ENCODE results near the gene ZNF296.

Gene ZNF296

GRCh38 chr19:45058622-45059159 is 17.6 kb downstream of the ZNF296 start:
- DNase-seq (ENCODE audit: low read depth in 2 of 2) = no peak

DNA sequence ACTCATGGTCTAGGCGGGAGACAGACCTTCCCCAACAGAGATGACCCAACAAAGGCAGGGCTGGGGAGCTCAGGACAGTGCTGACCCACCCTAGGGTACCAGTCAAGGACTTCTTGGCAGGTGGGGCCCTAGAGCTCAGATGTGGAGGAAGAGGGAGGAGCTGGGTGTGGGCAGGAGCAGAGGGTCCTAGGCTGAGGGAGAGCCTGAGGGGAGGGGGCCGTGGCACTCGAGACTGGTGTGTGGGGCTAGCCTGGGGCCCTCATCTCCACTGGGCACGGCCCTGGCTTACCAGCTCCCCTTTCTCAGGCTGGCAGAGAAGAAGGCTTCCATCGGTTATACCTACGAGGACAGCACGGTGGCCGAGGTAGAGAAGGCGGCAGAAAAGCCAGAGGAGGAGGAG is 18.8 kb downstream of the ZNF296 start:
- DNase-seq (ENCODE audit: low read depth in 2 of 2) = no peak

DNA sequence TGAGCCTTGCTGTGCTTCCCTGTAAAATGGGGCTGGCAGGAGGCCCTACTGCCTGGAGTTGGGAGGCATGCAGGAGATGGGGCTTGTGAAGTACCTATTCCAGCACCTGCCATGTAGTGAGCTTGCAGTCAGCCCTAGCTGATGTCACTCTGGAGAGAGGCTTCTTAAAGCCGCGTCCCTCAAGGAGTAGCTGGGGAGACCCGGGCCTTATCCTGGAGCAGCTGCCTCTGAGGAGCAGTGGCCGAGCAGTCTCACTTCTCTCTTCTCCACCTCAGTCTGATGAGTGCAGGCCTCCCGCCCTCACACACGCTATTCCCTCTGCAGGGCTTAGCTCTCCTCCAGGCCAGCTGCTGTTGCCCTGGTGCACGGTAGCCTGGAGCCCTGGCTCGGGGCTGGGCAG is 19.4 kb downstream of the ZNF296 start:
- DNase-seq (ENCODE audit: low read depth in 2 of 2) = no peak

GRCh38 chr19:45051929-45052579 is 24.2 kb downstream of the ZNF296 start:
- DNase-seq (ENCODE audit: low read depth in 2 of 2) = no peak

DNA sequence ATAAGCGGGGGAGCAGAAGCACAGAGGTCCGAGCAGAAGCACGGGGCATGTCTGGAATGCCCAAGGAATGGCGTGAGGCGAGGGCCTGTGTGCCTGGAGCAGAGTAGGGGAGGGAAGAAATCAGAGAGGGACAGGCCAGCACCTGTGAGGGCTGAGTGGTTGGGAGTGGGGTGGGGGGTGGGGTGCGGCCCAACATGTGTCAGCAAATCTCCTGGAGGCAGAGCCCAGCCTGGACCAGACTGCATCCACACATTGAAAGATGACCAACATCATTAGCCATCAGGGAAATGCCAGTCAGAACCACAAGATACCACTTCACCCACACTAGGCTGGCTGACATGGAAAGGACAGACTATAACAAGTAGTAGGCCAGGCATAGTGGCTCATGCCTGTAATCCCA is 26.2 kb downstream of the ZNF296 start:
- DNase-seq (ENCODE audit: low read depth in 2 of 2) = no peak

- DNase-seq (ENCODE audit: low read depth in 2 of 2) = no peak
Measured at GRCh38 chr19:45049073-45049736, 27.1 kb downstream of the ZNF296 start.

- no peak for DNase-seq (ENCODE audit: low read depth in 2 of 2)
Measured at GRCh38 chr19:45047188-45047797, 29.0 kb downstream of the ZNF296 start.

DNA sequence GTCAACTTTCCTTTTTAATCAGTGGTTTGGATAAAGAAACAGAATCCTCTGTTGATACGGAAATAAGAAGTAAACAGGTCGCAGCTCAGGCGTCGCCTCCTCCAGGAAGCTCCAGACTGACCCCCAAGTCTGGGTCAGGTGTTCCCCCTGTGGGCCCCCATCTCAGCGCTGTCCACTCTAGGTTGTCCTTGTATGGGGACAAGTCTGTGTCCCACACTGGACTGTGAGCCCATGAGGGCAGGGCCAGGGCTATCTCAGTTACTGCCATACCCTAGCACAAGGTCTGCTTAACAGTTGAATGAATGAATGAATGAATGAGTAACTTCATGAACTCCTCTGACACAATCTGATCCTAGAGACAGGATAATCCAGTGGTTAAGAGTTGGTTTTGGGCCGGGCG is 29.9 kb downstream of the ZNF296 start:
- no peak for DNase-seq (ENCODE audit: low read depth in 2 of 2)

DNA sequence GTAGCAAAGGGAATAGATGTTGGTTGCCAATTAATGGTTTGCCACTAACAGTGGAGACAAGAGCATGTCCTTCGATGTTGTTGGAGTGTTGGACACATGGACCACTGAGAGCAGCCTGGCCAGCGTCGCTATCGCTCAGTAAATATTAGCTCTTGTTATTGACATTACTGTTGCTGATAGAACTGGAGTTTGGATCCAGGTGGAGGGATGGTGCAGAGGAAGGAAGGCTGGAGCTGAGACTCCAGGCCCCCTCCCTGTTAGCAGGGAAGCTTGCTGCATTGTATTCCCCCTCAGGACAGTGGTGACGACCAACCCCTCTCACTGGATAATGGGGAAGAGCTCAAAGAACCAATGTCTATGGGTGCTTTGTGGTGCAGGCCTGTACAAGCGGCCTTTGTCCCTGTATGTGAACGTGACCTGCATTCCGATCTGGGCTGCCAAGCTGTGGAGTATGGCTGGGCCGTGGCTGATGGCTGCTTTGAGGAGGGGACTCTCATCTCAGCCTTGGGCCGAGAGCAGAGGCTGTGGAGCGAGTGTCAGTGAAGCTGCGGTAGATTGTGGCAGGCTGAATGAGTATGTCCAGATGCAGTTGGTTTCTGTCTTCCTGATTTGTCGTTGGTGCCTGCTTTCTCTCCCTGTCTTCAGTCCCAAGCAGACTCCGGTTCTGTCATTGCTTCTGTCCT is 30.5 kb downstream of the ZNF296 start:
- DNase-seq (ENCODE audit: low read depth in 2 of 2) = no peak

- no peak for DNase-seq (ENCODE audit: low read depth in 2 of 2)
Measured at GRCh38 chr19:45041125-45041524, 35.2 kb downstream of the ZNF296 start.

GRCh38 chr19:45040059-45040771 is 36.1 kb downstream of the ZNF296 start:
- no peak for DNase-seq (ENCODE audit: low read depth in 2 of 2)

DNA sequence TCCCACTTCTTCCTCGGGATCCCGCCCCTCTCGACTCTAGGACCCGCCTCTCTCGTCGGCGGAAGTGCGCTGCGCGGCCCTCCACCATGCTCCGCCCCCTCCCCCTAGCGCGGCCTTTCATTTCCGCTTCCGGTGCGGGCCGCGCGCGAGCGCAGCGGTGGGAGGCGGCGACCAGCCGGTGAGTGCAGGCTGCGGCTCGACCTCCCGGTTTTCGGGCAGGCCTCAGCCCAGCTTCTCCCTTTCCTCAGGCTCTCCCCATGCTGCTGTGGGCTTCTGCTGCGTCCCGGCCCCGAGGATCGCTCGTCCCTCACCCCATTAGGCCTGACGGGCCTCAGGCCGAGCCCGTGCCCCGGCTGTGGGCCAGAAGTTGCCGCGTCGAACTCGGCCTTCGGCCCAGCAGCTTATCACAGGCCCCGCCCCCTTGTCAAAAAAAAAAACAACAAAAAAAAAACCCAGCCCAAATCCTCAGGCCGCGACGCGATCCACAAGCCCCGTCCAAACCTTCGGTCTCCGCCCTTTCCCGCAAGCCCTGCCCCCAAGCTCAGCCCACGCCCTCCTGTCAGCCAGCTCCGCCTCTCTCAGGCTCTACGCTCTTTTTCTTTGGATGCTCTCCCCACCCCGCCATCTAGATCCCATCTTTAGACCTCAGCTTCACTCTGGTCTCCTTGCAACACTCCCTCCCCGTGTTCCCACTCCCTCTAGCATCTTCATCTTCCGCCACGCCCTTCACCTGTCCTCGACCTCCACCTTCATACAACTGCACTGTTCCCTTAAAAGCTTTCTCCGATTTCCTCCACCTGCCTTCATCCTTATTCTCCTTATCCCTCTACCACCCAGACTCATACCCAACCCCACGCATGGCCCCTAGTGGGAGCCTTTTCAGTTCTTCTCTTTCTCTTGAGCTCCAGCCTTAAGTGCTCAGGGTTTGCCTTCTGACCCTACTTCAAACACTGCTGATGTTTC is 37.1 kb downstream of the ZNF296 start, which contains the start of gene CLASRP:
TSS of gene CLASRP (plus strand) at position 115 of the 963 bp plus-strand sequence. CDS start 1,168 bp downstream, outside the sequence.
- peak; percentile 79 to 87 for DNase-seq (ENCODE audit: low read depth in 2 of 2)

DNA sequence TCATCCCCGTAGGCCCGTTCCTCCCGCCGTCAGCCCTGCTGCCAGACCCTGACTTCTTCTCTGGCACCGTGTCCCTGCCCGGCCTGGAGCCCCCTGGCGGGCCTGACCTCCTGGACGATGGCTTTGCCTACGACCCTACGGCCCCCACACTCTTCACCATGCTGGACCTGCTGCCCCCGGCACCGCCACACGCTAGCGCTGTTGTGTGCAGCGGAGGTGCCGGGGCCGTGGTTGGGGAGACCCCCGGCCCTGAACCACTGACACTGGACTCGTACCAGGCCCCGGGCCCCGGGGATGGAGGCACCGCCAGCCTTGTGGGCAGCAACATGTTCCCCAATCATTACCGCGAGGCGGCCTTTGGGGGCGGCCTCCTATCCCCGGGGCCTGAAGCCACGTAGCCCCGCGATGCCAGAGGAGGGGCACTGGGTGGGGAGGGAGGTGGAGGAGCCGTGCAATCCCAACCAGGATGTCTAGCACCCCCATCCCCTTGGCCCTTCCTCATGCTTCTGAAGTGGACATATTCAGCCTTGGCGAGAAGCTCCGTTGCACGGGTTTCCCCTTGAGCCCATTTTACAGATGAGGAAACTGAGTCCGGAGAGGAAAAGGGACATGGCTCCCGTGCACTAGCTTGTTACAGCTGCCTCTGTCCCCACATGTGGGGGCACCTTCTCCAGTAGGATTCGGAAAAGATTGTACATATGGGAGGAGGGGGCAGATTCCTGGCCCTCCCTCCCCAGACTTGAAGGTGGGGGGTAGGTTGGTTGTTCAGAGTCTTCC is 38.7 kb downstream of the ZNF296 start:
- DNase-seq (ENCODE audit: low read depth in 2 of 2) = no peak

GRCh38 chr19:45035755-45036154 is 40.5 kb downstream of the ZNF296 start:
- DNase-seq (ENCODE audit: low read depth in 2 of 2) = no peak

- DNase-seq (ENCODE audit: low read depth in 2 of 2) = no peak
Measured at GRCh38 chr19:45032421-45032820, 43.9 kb downstream of the ZNF296 start.

DNA sequence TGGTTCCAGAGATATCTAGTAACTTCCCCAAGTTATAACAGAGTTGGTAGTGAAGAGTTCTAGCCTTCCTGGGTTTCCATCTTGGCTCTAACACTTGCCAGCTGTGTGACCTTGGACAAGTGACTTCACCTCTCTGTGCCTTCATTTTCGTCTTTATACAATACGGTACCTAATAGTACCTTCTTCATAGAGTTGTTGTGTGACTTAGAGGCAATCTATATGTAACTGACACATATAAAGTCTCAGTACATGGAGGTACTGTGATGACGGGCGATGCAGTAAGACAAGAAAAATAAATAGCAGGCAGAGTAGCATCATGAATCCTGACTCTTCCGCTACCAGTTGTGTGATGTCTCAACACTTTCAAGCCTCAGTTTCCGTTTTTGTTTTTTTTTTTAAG is 45.5 kb downstream of the ZNF296 start:
- DNase-seq (ENCODE audit: low read depth in 2 of 2) = no peak

GRCh38 chr19:45027371-45027770 is 48.9 kb downstream of the ZNF296 start:
- no peak for DNase-seq (ENCODE audit: low read depth in 2 of 2)

DNA sequence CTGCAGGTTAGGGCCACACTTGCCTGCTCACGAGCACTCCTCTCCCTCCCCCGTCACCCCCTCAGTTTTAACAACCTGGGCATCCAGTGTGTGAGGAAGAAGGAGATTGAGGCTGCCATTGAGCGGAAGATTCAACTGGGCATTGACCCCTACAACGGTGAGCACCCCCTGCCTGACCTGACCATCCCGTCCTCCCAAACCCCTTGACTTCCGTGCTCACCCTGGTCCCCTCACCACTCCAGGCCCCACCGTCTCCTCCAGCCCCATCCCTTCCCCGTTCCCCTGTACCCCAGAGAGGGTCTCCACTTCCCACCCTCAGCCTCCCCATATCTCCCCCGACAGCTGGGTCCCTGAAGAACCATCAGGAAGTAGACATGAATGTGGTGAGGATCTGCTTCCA is 51.0 kb downstream of the ZNF296 start:
- DNase-seq (ENCODE audit: low read depth in 2 of 2) = no peak

DNA sequence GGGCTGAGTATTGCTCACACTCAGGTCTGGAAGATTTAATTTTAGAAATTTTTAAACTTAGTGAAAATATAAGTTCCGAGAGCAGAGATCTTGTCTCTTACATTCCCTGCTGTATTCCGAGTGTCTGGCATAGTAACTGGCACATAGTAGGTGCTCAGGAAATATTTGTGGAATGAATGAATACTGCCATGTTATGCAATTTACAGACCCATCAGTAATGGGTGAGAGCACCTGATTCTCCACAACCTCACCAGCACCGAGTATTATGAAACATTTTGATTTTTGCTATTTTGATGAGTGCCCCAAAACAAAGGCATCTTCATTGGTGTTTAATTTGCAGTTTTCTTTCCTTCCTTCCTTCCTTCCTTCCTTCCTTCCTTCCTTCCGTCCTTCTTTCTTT is 53.2 kb downstream of the ZNF296 start:
- no peak for DNase-seq (ENCODE audit: low read depth in 2 of 2)

DNA sequence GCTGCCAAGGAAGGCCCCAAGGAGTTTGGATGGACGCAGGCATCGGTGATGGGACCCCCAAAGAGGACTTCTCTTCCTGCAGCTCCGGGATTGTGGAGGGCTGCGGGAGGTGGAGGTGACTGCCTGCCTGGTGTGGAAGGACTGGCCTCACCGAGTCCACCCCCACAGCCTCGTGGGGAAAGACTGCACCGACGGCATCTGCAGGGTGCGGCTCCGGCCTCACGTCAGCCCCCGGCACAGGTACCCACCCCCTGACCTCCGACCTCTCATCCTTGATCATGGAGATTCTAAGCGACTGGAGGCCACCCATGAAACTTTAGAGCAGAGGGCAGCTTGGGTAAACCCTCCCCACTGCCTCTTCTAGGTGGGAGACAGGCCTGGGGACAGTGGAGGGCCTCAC is 54.3 kb downstream of the ZNF296 start:
- DNase-seq (ENCODE audit: low read depth in 2 of 2) = no peak

Measured in stimulated activated CD4-positive, alpha-beta T cell treated with anti-CD3 and anti-CD28 coated beads, Interleukin-15, amount 100 ng/mL, for 48 hours (primary cell).